Liver (tissue), 9 donors: ENCODE data around the gene LDLRAD4. TPM values are rescaled to one million over a fixed set of nuclear protein-coding genes. Genes with fewer than 3 reads are reported as not detected.

Experiments used
- DNase-seq: peaks from one replicate; pipeline ENCODE4 v3.0.0-alpha.2; 2017; ENCODE audit warnings: low spot score
- H3K27ac ChIP-seq, 2 donors: one replicate each; pipeline ENCODE4 v1.7.0; 2013; ENCODE audit warnings: inconsistent platforms in 2 of 2, low read length in 2 of 2, control low read depth in 1 of 2, low read depth in 1 of 2, mild to moderate bottlenecking in 1 of 2
- H3K27me3 ChIP-seq, 4 donors: one replicate each; pipeline versions ENCODE4 v1.6.1 to v1.7.0; 2013; ENCODE audit warnings: low read length in 3 of 4, inconsistent platforms in 1 of 4, mild to moderate bottlenecking in 1 of 4, moderate library complexity in 1 of 4; ENCODE audit not compliant: control insufficient read depth in 4 of 4, insufficient read depth in 4 of 4
- H3K36me3 ChIP-seq, 4 donors: one replicate each; pipeline versions ENCODE4 v1.6.1 to v1.7.0; 2013; ENCODE audit warnings: low read length in 3 of 4, mild to moderate bottlenecking in 3 of 4, low read depth in 1 of 4, moderate library complexity in 1 of 4; ENCODE audit not compliant: control insufficient read depth in 4 of 4, insufficient read depth in 3 of 4
- H3K4me1 ChIP-seq, 4 donors: one replicate each; pipeline versions ENCODE4 v1.6.1 to v1.7.0; 2013; ENCODE audit warnings: low read length in 3 of 4, mild to moderate bottlenecking in 3 of 4, moderate library complexity in 1 of 4; ENCODE audit not compliant: control insufficient read depth in 4 of 4, insufficient read depth in 4 of 4
- H3K4me3 ChIP-seq, 3 donors: one replicate each; pipeline versions ENCODE4 v1.6.1 to v1.7.0; 2013; ENCODE audit warnings: low read length in 3 of 3, control low read depth in 1 of 3, low read depth in 1 of 3, mild to moderate bottlenecking in 1 of 3
- H3K9ac ChIP-seq, 2 donors: one replicate each; pipeline ENCODE4 v1.7.0; 2013; ENCODE audit warnings: low read length in 2 of 2, mild to moderate bottlenecking in 2 of 2, moderate library complexity in 2 of 2, control low read depth in 1 of 2, low read depth in 1 of 2
- H3K9me3 ChIP-seq, 4 donors: one replicate each; pipeline versions ENCODE4 v1.6.1 to v1.7.0; 2013; ENCODE audit warnings: low read length in 3 of 4; ENCODE audit not compliant: control insufficient read depth in 4 of 4
- CTCF ChIP-seq: fragments of 150-350 bp; IDR thresholded peaks from 2 replicates; pipeline ENCODE4 v1.5.1; 2017; ENCODE audit warnings: improper control_type of control experiment, low read depth, low read length; ENCODE audit not compliant: missing input control
- EGR1 ChIP-seq, 2 donors: IDR thresholded peaks; 2 replicates each; pipeline ENCODE4 v1.6.1; 2016 to 2018; ENCODE audit warnings: antibody characterized with exemption in 2 of 2, low read depth in 2 of 2
- FOXA1 ChIP-seq: IDR thresholded peaks from 2 replicates; pipeline ENCODE4 v1.6.1; 2016; ENCODE audit warnings: antibody characterized with exemption
- FOXA2 ChIP-seq: IDR thresholded peaks from 2 replicates; pipeline ENCODE4 v1.6.1; 2016; ENCODE audit warnings: antibody characterized with exemption
- GABPA ChIP-seq, 2 donors: IDR thresholded peaks in 1 of 2; conservative IDR thresholded peaks in 1 of 2; 2 replicates each; pipeline ENCODE4 v1.6.1; 2016; ENCODE audit warnings: antibody characterized with exemption in 2 of 2, mild to moderate bottlenecking in 1 of 2, moderate library complexity in 1 of 2
- HNF4G ChIP-seq: IDR thresholded peaks from 2 replicates; pipeline ENCODE4 v1.6.1; 2016; ENCODE audit warnings: antibody characterized with exemption
- NR2F2 ChIP-seq: IDR thresholded peaks from 2 replicates; pipeline ENCODE4 v1.6.1; 2016; ENCODE audit warnings: antibody characterized with exemption
- RAD21 ChIP-seq, 2 donors: IDR thresholded peaks; 2 replicates each; pipeline ENCODE4 v1.6.1; 2016; ENCODE audit warnings: antibody characterized with exemption in 2 of 2, mild to moderate bottlenecking in 2 of 2
- RXRA ChIP-seq, 2 donors: IDR thresholded peaks; 2 replicates each; pipeline ENCODE4 v1.6.1; 2017 to 2018; ENCODE audit warnings: antibody characterized with exemption in 2 of 2, mild to moderate bottlenecking in 1 of 2
- SP1 ChIP-seq: IDR thresholded peaks from 2 replicates; pipeline ENCODE4 v1.6.1; 2018; ENCODE audit warnings: antibody characterized with exemption, mild to moderate bottlenecking
- TAF1 ChIP-seq: conservative IDR thresholded peaks from 2 replicates; pipeline ENCODE4 v1.6.1; 2016; ENCODE audit warnings: antibody characterized with exemption, mild to moderate bottlenecking
- YY1 ChIP-seq: IDR thresholded peaks from 2 replicates; pipeline ENCODE4 v1.6.1; 2016; ENCODE audit warnings: antibody characterized with exemption, mild to moderate bottlenecking
- WGBS: extraction: QIAGEN DNeasy Blood & Tissue Kit; methylation state at CpG from one replicate; pipeline ENCODE4 v1.1.7; 2013; 5-methylcytosine and 5-hydroxymethylcytosine counted together
- polyA plus RNA-seq, 2 donors: library from polyadenylated mRNA; stranded (reverse) in 1 of 2; unstranded in 1 of 2; fragments of 200-250 nt in 1 of 2; fragments of >200 nt in 1 of 2; fragmentation: Nextera tagmentation in 1 of 2; extraction: Ambion mirVana in 1 of 2; gene quantifications; one replicate each; pipeline versions ENCODE4 v1.2.1 to v1.2.3, GENCODE V29; 2013 to 2015
- total RNA-seq, 2 donors: library from RNA; depleted of rRNA; stranded (reverse); fragments of >200 nt; gene quantifications; one replicate each; pipeline ENCODE4 v1.2.3, GENCODE V29; 2014
- TF ChIP-seq, protein P1 (sequence below): IDR thresholded peaks from 2 replicates; pipeline ENCODE4 v1.6.1; 2016; ENCODE audit warnings: antibody characterized with exemption
- TF ChIP-seq, protein P2 (sequence below): IDR thresholded peaks from 2 replicates; pipeline ENCODE4 v1.6.1; 2016; ENCODE audit warnings: antibody characterized with exemption
- TF ChIP-seq, protein P3 (sequence below): IDR thresholded peaks from 2 replicates; pipeline ENCODE4 v1.6.1; 2016; ENCODE audit warnings: antibody characterized with exemption
- TF ChIP-seq, protein P4 (sequence below): IDR thresholded peaks from 2 replicates; pipeline ENCODE4 v1.6.1; 2016; ENCODE audit warnings: antibody characterized with exemption, mild to moderate bottlenecking
- donor health status: healthy.
- donor health status: healthy.
- donor health status: healthy.
- donor health status: healthy.
- donor health status: healthy.

Gene LDLRAD4
- total and polyA plus RNA-seq, 4 donors, result 4.8 to 41.7 (median 12.7) TPM

DNA sequence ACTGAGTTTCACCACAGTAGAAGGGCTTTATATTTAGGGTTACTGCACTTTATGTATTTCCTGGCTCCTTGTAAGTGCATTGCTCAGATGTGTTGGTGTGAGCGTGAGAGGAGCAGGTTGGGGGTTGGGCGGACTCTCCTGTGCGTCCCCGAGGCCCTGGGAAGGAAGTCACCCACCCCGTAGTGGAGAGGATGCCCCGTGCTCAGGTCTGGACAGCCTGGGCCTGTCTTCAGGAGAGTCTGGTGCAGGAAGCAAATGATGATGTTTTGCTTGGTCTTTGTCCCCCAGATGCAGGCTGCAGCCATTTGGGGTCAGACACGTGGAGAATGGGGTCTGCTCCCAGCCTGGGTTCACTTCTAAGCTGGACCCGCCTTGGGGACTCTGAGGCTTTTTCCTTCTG is 182.8 kb downstream of the LDLRAD4 start:
- Histone ChIP-seq H3K4me3 (no peak overlapping the region), H3K4me1 (peaks cover under 1 to 7% (median 6%) of the 10 kb centered on the region in 4 donors), H3K9ac (no peak overlapping the region), H3K27me3 (no peaks in the 10 kb centered on the region), H3K9me3 (no peaks in the 10 kb centered on the region), H3K27ac (no peak overlapping the region), H3K36me3 (peaks cover 0 to 7% (median 3%) of the 10 kb centered on the region in 4 donors)
- no peak for DNase-seq
- TF ChIP-seq, protein P1, sequence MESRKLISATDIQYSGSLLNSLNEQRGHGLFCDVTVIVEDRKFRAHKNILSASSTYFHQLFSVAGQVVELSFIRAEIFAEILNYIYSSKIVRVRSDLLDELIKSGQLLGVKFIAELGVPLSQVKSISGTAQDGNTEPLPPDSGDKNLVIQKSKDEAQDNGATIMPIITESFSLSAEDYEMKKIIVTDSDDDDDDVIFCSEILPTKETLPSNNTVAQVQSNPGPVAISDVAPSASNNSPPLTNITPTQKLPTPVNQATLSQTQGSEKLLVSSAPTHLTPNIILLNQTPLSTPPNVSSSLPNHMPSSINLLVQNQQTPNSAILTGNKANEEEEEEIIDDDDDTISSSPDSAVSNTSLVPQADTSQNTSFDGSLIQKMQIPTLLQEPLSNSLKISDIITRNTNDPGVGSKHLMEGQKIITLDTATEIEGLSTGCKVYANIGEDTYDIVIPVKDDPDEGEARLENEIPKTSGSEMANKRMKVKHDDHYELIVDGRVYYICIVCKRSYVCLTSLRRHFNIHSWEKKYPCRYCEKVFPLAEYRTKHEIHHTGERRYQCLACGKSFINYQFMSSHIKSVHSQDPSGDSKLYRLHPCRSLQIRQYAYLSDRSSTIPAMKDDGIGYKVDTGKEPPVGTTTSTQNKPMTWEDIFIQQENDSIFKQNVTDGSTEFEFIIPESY, result no peak
- TF ChIP-seq RXRA (IDR thresholded peaks at IDR 0.05) (no peak), FOXA2 (no peak), NR2F2 (no peak), GABPA (IDR thresholded peaks at IDR 0.05 in 1 of 2, conservative IDR thresholded peaks at IDR 0.05 in 1 of 2) (no peak), CTCF (no peak), FOXA1 (no peak), YY1 (no peak), SP1 (no peak), RAD21 (IDR thresholded peaks at IDR 0.05) (no peak), TAF1 (no peak)
- TF ChIP-seq, protein P2, sequence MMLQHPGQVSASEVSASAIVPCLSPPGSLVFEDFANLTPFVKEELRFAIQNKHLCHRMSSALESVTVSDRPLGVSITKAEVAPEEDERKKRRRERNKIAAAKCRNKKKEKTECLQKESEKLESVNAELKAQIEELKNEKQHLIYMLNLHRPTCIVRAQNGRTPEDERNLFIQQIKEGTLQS, result no peak
- TF ChIP-seq, protein P3, sequence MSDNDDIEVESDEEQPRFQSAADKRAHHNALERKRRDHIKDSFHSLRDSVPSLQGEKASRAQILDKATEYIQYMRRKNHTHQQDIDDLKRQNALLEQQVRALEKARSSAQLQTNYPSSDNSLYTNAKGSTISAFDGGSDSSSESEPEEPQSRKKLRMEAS, result no peak
- TF ChIP-seq, protein P4, sequence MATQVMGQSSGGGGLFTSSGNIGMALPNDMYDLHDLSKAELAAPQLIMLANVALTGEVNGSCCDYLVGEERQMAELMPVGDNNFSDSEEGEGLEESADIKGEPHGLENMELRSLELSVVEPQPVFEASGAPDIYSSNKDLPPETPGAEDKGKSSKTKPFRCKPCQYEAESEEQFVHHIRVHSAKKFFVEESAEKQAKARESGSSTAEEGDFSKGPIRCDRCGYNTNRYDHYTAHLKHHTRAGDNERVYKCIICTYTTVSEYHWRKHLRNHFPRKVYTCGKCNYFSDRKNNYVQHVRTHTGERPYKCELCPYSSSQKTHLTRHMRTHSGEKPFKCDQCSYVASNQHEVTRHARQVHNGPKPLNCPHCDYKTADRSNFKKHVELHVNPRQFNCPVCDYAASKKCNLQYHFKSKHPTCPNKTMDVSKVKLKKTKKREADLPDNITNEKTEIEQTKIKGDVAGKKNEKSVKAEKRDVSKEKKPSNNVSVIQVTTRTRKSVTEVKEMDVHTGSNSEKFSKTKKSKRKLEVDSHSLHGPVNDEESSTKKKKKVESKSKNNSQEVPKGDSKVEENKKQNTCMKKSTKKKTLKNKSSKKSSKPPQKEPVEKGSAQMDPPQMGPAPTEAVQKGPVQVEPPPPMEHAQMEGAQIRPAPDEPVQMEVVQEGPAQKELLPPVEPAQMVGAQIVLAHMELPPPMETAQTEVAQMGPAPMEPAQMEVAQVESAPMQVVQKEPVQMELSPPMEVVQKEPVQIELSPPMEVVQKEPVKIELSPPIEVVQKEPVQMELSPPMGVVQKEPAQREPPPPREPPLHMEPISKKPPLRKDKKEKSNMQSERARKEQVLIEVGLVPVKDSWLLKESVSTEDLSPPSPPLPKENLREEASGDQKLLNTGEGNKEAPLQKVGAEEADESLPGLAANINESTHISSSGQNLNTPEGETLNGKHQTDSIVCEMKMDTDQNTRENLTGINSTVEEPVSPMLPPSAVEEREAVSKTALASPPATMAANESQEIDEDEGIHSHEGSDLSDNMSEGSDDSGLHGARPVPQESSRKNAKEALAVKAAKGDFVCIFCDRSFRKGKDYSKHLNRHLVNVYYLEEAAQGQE, result no peak
- 88% methylated on average over 8 of the region's 8 CpGs for WGBS

- whole genome bisulfite sequencing, result 93% methylated on average over 10 of the region's 10 CpGs
- no peak overlapping the region for H3K9ac ChIP-seq
- H3K27me3 ChIP-seq, result no peaks in the 10 kb centered on the region
- no peak for TF ChIP-seq CTCF
- TF ChIP-seq HNF4G, result no peak
- TF ChIP-seq SP1, result no peak
- no peak for TF ChIP-seq TAF1
- no peak for TF ChIP-seq FOXA2
- TF ChIP-seq, protein P1, result no peak
- no peak for TF ChIP-seq YY1
- TF ChIP-seq RXRA (IDR thresholded peaks at IDR 0.05), result no peak
- no peak for TF ChIP-seq EGR1 (IDR thresholded peaks at IDR 0.05; ENCODE audit: low read depth in 2 of 2)
- no peak for TF ChIP-seq GABPA (IDR thresholded peaks at IDR 0.05 in 1 of 2, conservative IDR thresholded peaks at IDR 0.05 in 1 of 2)
Observed at GRCh38 chr18:13401826-13402225, 183.3 kb downstream of the LDLRAD4 start.

More at GRCh38 chr18:13401826-13402225, 183.3 kb downstream of the LDLRAD4 start:
- no peak overlapping the region for H3K27ac ChIP-seq
- H3K36me3 ChIP-seq, result peaks cover 0 to 7% (median 3%) of the 10 kb centered on the region in 4 donors
- DNase-seq, result no peak
- peaks cover 3 to 11% (median 8%) of the 10 kb centered on the region in 4 donors for H3K4me1 ChIP-seq
- H3K9me3 ChIP-seq, result no peaks in the 10 kb centered on the region
- H3K4me3 ChIP-seq, result no peak overlapping the region
